HG03575 (cell line): ENCODE results near the gene RAB3D.
"Not testable (repeated sequence)": the region's sequence is repeated elsewhere in the genome, so short reads cannot be mapped to it uniquely, and the experiment has no call there.

ENCODE experiments used
- ATAC-seq: cut with Tn5 transposase; IDR thresholded peaks from one replicate; pipeline ENCODE4 v1.9.1; 2021; ENCODE audit not compliant: unreplicated experiment, insufficient number of reproducible peaks, low FRiP score; ENCODE audit errors: extremely low read depth

RAB3D gene

DNA sequence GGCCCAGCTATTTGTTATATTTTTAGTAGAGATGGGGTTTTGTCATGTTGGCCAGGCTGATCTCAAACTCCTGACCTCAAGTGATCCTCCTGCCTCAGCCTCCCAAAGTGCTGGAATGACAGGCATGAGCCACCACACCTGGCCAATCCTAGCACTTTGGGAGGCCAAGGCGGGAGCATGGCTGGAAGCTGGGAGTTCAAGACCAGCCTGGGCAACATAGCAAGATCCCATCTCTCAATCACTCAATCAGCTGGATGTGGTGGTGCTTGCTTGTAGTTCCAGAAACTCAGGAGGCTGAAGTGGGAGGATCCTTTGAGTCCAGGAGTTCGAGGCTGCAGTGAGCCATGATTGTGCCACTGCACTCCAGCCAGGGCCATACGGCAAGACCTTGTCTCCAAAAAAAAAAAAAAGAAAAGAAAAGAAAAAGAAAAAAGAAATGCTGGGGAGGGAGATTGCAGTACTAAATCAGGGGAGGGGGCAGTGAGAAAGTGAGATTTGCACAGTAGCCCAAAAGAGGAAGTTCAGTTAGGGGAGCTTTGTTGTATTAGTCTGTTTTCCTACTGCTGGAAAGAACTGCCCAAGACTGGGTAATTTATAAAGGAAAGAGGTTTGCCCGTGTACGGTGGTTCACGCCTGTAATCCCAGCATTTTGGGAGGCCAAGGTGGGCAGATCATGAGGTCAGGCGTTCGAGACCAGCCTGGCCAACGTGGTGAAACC, 19.0 kb downstream of the RAB3D start:
- ATAC-seq = not testable (repeated sequence)

DNA sequence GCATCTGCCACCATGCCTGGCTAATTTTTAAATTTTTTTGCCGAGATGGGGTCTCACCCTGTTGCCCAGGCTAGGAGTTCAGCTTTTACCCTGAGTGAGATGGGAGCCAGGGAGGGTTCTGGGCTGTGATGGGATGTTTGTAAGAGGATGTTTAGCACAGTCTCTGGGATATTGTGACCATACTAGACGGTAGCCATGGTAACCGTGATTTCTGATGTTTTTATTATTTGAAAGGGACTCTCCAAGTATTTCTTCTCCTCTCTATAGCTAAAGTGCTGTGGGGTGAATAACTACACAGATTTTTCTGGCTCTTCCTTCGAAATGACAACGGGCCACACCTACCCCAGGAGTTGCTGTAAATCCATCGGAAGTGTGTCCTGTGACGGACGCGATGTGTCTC, 33.1 kb downstream of the RAB3D start:
- ATAC-seq = no peak

- no peak for ATAC-seq
Measured at GRCh38 chr19:11304936-11305335, 34.5 kb downstream of the RAB3D start.

- ATAC-seq = no peak
Measured at GRCh38 chr19:11300811-11301120, 38.7 kb downstream of the RAB3D start.

DNA sequence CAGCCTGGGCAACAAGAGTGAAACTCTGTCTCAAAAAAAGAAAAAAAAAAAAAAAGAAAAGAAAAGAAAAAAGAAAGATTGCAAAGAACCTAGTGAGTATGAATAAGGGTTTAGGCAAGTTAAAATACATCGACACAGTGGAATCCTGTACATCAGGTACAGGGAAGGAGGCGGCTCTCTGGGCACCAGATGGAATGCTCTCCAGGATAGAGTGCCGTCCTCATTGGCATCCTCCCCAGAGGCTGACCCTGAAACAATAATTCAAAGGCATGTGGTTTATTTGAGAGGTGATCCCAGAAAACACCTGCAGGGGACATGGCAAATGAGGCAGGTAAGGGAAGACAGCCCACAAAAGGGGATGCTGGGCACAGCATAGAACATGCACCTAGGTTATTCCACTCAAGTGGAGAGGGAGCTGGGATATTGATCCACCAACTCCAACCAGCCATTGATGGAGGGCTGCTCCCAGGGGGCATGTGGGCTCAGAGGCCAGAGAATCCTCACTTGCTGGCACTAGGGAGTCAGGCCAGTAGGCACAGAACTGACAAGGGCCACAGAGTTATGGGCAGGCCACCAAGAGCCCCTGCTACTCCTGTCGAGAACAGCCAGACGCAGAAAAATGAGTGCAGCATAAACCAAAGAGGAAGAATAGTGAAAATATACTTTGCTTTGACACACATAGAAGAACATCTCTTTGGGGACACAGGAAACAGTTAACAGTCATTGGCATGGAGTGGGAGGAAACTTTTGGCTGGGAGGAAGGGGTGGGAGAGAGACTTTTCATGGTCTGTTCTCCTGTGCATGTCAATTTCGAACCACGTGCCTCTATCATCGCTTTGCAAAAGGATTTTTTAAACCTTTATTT, 39.3 kb downstream of the RAB3D start:
- no peak for ATAC-seq

GRCh38 chr19:11296264-11296663, 43.2 kb downstream of the RAB3D start:
- no peak for ATAC-seq

DNA sequence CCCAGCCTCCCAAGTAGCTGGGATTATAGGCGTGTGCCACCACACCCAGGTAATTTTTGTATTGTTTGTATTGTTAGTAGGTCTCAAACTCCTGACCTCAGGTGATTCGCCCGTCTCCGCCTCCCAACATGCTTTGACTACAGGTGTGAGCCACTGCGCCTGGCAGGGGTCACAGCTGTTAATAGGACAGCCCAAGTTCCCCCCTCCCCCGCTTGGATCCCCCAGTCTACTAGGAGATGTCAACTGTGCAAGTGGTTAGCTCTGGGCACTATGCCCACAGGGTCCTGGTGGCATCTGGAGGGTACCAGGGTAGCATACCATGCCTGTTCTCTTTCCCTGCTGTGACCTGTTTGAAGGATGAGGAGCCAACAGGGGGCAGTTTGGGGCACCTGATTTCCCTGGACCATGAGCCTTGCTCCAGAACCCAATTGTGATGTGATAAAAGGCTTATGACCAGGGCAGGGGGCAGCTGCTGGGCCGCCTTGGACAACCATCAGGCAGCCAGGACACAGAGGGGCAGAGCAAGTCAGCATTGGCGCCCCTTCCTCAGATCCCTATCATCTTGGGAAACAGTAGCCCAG, 43.7 kb downstream of the RAB3D start, which contains the start of gene TSPAN16:
TSS of gene TSPAN16 (plus strand) at position 496 of the 581 bp plus-strand sequence. CDS start 138 bp downstream, outside the sequence.
- ATAC-seq = no peak

DNA sequence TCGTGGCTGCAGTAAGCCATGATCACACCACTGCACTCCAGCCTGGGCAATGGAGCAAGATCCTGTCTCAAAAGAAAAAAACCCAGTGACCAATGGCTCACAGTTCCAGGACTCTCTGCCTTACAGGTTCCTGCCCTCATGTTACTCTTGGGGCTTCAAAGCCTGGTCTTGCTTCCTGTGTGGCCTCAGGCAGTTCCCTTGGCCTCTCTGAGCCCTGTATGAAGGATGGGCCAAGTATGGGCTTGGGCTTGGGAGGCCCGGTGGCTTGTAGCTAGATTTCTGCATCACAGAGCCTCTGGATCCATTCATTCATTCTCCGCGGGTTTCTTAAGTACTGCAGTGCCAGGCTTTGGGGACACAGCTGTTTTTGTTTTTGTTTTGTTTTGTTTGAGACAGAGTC, 44.3 kb downstream of the RAB3D start:
- ATAC-seq = no peak

DNA sequence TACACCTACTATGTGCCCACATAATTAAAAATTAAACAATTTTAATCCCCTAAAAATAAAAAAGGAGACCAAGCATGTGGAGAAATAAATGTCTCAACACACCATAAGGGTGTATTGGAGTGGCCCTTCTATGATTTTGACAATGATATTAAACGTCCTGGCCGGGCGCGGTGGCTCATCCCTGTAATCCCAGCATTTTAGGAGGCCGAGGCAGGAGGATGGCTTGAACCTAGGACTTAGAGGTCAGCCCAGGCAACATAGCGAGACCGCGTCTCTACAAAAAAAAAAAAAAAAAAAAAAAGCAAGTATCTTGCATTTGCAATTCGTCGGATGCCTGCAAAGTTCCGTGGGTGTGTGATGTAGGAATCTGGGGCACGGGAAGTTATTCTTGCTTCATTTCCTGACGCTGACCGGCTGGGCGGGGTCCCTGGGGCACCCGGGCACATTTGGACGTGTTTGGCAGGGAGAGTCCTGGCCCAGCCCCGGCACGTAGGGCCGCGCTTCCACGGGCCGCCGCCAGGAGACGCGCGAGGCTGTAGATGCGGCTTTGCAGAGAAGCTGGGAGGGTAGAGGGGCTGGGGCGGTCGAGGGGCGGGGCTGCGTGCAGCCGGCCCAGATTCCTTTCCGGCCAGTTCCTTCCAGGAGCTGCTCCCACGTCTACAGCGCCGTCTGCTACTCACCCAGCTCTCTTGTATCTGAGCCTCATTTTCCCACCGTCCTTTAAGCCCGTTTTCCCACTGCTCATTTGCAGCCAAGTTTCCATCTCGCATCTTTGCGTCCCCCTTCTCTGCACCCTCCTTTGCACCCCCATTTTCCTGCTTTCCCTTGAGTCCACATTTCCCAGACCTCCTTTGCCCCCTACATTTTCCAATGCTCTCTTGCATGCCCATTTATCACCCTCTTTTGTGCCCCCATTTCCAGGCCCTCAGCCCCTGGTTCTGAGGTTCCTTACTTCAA, 45.7 kb downstream of the RAB3D start:
- no peak for ATAC-seq

DNA sequence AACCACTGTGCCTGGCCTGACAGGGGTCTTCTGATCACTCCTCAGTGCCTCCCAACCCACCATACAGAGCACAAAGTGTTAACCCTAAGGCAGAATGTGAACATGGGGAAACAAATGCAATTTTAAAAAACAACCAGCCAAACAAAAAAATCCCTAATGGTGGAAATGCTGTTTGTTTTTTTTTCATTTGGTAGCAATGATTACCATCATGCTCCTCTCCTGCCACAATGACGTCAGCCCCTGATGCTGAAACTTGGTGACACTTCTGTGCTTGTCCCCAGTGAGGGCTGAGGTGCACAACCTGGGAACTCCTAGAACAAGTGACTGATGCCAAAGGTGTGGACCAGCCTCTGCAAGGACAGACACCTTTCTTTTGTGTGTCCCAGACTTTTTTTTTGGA, 47.5 kb downstream of the RAB3D start:
- ATAC-seq = no peak

DNA sequence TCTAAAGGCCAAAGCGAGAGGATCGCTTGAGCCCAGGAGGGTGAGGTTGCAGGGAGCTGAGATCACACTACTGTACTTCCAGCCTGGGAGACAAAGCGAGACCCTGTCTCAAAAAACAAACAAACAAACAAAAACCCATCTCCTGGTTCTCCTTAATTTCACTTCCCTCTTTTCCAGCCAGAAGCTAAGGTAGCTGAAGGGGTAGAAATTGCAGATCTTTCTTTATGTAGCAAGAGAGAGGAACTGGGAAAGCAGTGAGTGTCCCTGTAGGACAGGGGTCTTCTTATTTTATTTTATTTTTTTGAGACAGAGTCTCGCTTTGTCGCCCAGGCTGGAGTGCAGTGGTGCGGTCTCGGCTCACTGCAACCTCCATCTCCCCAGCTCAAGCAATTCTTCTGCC, 48.0 kb downstream of the RAB3D start:
- ATAC-seq = no peak

DNA sequence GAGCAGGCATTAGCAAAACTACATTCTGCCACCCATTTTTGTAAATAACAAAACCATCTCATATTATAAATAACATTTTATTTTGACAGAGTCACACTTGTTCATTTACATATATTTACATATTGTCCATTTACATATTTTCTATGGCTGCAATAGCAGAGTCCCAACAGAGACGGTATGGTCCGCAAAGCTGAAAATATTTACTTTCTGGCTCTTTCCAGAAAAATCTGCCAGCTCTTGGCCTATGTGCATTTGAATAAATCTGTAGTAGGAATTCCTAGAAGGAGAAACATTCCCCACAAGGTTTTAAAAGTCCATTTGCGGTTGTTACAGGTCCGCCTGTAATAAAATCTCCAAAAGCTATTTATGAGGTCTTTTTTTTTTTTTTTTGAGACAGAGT, 49.2 kb downstream of the RAB3D start:
- ATAC-seq = no peak

- ATAC-seq = no peak
Measured at GRCh38 chr19:11288349-11288748, 51.1 kb downstream of the RAB3D start.

DNA sequence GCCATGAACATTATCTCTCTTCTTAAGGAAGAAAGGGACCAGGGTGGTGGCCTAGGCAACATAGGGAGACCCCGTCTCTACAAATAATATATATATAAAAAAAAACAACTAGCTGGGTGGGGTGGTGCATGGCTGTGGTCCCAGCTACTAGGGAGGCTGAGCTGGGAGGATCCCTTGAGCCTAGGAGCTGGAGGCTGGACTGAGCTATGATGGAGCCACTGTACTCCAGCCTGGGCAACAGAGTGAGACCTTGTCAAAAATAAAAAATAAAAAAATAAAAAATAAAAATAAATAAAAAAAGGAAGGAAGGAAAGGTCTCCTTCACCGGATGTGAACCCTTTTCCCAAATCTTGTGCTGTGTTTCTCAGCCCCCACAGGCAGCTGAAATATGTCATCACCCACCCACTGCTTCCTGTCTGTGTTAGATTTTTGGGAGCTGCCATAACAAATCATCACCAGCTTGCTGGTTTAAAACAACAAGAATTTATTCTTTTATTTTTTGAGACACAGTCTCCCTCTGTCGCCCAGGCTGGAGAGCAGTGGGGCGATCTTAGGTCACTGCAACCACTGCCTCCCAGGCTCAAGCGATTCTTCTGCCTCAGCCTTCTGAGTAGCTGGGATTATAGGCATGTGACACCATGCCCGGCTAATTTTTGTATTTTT, 53.0 kb downstream of the RAB3D start:
- no peak for ATAC-seq

GRCh38 chr19:11284515-11284914, 54.9 kb downstream of the RAB3D start:
- no peak for ATAC-seq

GRCh38 chr19:11281356-11282049, 58.0 kb downstream of the RAB3D start:
- ATAC-seq = no peak

- no peak for ATAC-seq
Measured at GRCh38 chr19:11279505-11280236, 59.8 kb downstream of the RAB3D start.
